ENCODE data around the gene AVEN. TPM values are rescaled to one million over a fixed set of nuclear protein-coding genes. Genes with fewer than 3 reads are reported as not detected.
"Not testable (repeated sequence)": the region's sequence is repeated elsewhere in the genome, so short reads cannot be mapped to it uniquely, and the experiment has no call there.

AVEN gene
- polyA plus RNA-seq (ENCODE audit: insufficient read length in 3 of 3): 10 to 100 TPM; 12.1 to 14.1 (median 12.4) TPM

- DNase-seq (ENCODE audit: low read depth in 3 of 3, low spot score in 2 of 3): peak in 1 of 3 donors; percentile 13
Measured at GRCh38 chr15:34038871-34039789, at the start of gene AVEN. TSS of gene AVEN (minus strand) at chr15:34039204. CDS start at chr15:34039046, 158 bp downstream.

GRCh38 chr15:34085746-34086145, 46.7 kb upstream of the AVEN start:
- no peak for DNase-seq (ENCODE audit: low read depth in 3 of 3, low spot score in 2 of 3)

GRCh38 chr15:34084086-34084485, 45.1 kb upstream of the AVEN start:
- no peak for DNase-seq (ENCODE audit: low read depth in 3 of 3, low spot score in 2 of 3)

- no peak for DNase-seq (ENCODE audit: low read depth in 3 of 3, low spot score in 2 of 3)
Measured at GRCh38 chr15:34079904-34080303, 40.9 kb upstream of the AVEN start.

GRCh38 chr15:34078900-34079299, 39.9 kb upstream of the AVEN start:
- DNase-seq (ENCODE audit: low read depth in 3 of 3, low spot score in 2 of 3): no peak

- no peak for DNase-seq (ENCODE audit: low read depth in 3 of 3, low spot score in 2 of 3)
Measured at GRCh38 chr15:34076785-34077184, 37.8 kb upstream of the AVEN start.

GRCh38 chr15:34070003-34070402, 31.0 kb upstream of the AVEN start:
- no peak for DNase-seq (ENCODE audit: low read depth in 3 of 3, low spot score in 2 of 3)

- DNase-seq (ENCODE audit: low read depth in 3 of 3, low spot score in 2 of 3): no peak
Measured at GRCh38 chr15:34065941-34066340, 26.9 kb upstream of the AVEN start.

GRCh38 chr15:34065261-34065660, 26.3 kb upstream of the AVEN start:
- no peak for DNase-seq (ENCODE audit: low read depth in 3 of 3, low spot score in 2 of 3)

- DNase-seq (ENCODE audit: low read depth in 3 of 3, low spot score in 2 of 3): no peak
Measured at GRCh38 chr15:34064438-34064837, 25.4 kb upstream of the AVEN start.

- no peak for DNase-seq (ENCODE audit: low read depth in 3 of 3, low spot score in 2 of 3)
Measured at GRCh38 chr15:34059946-34060345, 20.9 kb upstream of the AVEN start.

- no peak for DNase-seq (ENCODE audit: low read depth in 3 of 3, low spot score in 2 of 3)
Measured at GRCh38 chr15:34059476-34059875, 20.5 kb upstream of the AVEN start.

- no peak for DNase-seq (ENCODE audit: low read depth in 3 of 3, low spot score in 2 of 3)
Measured at GRCh38 chr15:34056911-34057310, 17.9 kb upstream of the AVEN start.

GRCh38 chr15:34055868-34056595, 17.0 kb upstream of the AVEN start:
- no peak for DNase-seq (ENCODE audit: low read depth in 3 of 3, low spot score in 2 of 3)

GRCh38 chr15:34054081-34054707, 15.2 kb upstream of the AVEN start:
- no peak for DNase-seq (ENCODE audit: low read depth in 3 of 3, low spot score in 2 of 3)

GRCh38 chr15:34050385-34050784, 11.4 kb upstream of the AVEN start:
- not testable (repeated sequence) for DNase-seq (ENCODE audit: low read depth in 3 of 3, low spot score in 2 of 3)

- DNase-seq (ENCODE audit: low read depth in 3 of 3, low spot score in 2 of 3): no peak
Measured at GRCh38 chr15:34049112-34049511, 10.1 kb upstream of the AVEN start.

GRCh38 chr15:34047893-34048775, 9.1 kb upstream of the AVEN start:
- no peak for DNase-seq (ENCODE audit: low read depth in 3 of 3, low spot score in 2 of 3)

GRCh38 chr15:34046471-34047145, 7.6 kb upstream of the AVEN start:
- no peak for DNase-seq (ENCODE audit: low read depth in 3 of 3, low spot score in 2 of 3)

- DNase-seq (ENCODE audit: low read depth in 3 of 3, low spot score in 2 of 3): no peak
Measured at GRCh38 chr15:34043813-34044212, 4.8 kb upstream of the AVEN start.

Measured in right renal cortex interstitium (tissue), 3 donors.